ENCODE data around the gene NSFL1C. TPM values are rescaled to one million over a fixed set of nuclear protein-coding genes. Genes with fewer than 3 reads are reported as not detected.

The NSFL1C gene
- total and polyA plus RNA-seq, 2 of the 4 experiments (the other 2 are of a cell fraction): 33.0 to 40.3 TPM

DNA sequence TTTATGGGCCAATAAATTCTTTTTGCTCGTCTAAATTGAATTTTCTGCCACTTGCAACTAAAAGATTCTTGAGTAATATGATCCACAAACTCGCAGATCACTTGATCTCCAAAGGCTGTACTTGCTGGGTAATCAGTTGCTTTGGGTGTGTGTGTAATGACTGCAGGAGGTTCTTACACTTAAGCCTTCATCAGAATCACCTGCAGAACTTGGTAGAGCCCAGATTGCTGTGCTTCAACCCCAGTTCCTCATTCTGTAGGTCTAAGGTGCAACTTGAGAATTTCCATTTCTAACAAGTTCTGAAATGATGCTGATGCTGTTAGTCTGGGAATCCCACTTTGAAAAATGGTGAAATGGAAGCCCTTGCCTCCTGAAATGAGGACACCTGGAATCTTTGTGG is 60.8 kb downstream of the NSFL1C start:
- Histone ChIP-seq H3K79me1 (ENCODE audit: low read depth in 1 of 2, low read length in 2 of 2) (no peaks in the 10 kb centered on the region), H3K23ac (ENCODE audit: low read depth, low read length) (no peak overlapping the region), H3K27ac (ENCODE audit: insufficient read depth, low read length) (no peak overlapping the region), H4K8ac (ENCODE audit: low read depth in 2 of 2, low read length in 2 of 2) (no peak overlapping the region), H3K9me1 (ENCODE audit: insufficient read depth, low read length) (peaks cover 5% of the 10 kb centered on the region; the same call in 1 of the 2 replicates), H4K5ac (ENCODE audit: low read depth, low read length) (no peak overlapping the region), H3K14ac (replicated peaks; ENCODE audit: low read depth, low read length) (no peak overlapping the region), H4K20me1 (ENCODE audit: insufficient read depth, low read length) (no peaks in the 10 kb centered on the region), H3K9me3 (ENCODE audit: control insufficient read depth, insufficient read depth, low read length) (no peaks in the 10 kb centered on the region; the same call in 1 of the 2 replicates), H2BK120ac (ENCODE audit: low read depth, low read length) (no peak overlapping the region), H4K91ac (ENCODE audit: insufficient read depth, low read depth, low read length) (no peak overlapping the region), H3K4me1 (ENCODE audit: control insufficient read depth, insufficient read depth, low read length) (no peaks in the 10 kb centered on the region), H3K4me3 (ENCODE audit: insufficient read depth, low read depth, low read length) (no peak overlapping the region), H2BK20ac (ENCODE audit: low read depth, low read length) (no peak overlapping the region), H2AK9ac (replicated peaks; ENCODE audit: low read depth, low read length, poor library complexity) (no peak overlapping the region), H3K36me3 (ENCODE audit: control insufficient read depth, insufficient read depth, low read length) (no peaks in the 10 kb centered on the region), H3K27me3 (ENCODE audit: control insufficient read depth, insufficient read depth, low read length) (no peaks in the 10 kb centered on the region; the same call in 1 of the 2 replicates), H2AK5ac (ENCODE audit: low read depth, low read length) (no peak overlapping the region), H3K9ac (ENCODE audit: low read depth, low read length) (no peak overlapping the region), H2BK15ac (ENCODE audit: low read depth, low read length) (no peak overlapping the region; the same call in 2 of the 3 replicates), H3K56ac (ENCODE audit: extremely low read depth, insufficient read depth, low read length) (no peak overlapping the region), H2AFZ (replicated peaks; ENCODE audit: low read length, poor library complexity) (no peak overlapping the region), H3K4ac (ENCODE audit: low read depth, low read length) (no peak overlapping the region), H3K18ac (ENCODE audit: low read depth, low read length) (no peak overlapping the region), H3K4me2 (ENCODE audit: low read depth, low read length) (no peak overlapping the region), H2BK5ac (ENCODE audit: low read depth, low read length, poor library complexity, severe bottlenecking) (no peak overlapping the region)
- in situ Hi-C loops (cut with MboI; ENCODE audit: low sequenced_read_pairs): no loop called here
- ATAC-seq (ENCODE audit: low read depth): no peak
- CTCF ChIA-PET: no interaction called here
- no peak for TF ChIP-seq RFX5 (IDR thresholded peaks at IDR 0.05; ENCODE audit: low read depth, low read length)
- TF ChIP-seq SMC3 (IDR thresholded peaks at IDR 0.05; ENCODE audit: low read depth, low read length): no peak
- TF ChIP-seq RAD21 (IDR thresholded peaks at IDR 0.05; ENCODE audit: low read length): no peak
- no peak for TF ChIP-seq MAZ (IDR thresholded peaks at IDR 0.05; ENCODE audit: borderline replicate concordance, low read depth, low read length)
- TF ChIP-seq MAFK (IDR thresholded peaks at IDR 0.05; ENCODE audit: low read depth, low read length): no peak
- no peak for TF ChIP-seq FOS (IDR thresholded peaks at IDR 0.05; ENCODE audit: low read depth, low read length)
- TF ChIP-seq, protein P1, sequence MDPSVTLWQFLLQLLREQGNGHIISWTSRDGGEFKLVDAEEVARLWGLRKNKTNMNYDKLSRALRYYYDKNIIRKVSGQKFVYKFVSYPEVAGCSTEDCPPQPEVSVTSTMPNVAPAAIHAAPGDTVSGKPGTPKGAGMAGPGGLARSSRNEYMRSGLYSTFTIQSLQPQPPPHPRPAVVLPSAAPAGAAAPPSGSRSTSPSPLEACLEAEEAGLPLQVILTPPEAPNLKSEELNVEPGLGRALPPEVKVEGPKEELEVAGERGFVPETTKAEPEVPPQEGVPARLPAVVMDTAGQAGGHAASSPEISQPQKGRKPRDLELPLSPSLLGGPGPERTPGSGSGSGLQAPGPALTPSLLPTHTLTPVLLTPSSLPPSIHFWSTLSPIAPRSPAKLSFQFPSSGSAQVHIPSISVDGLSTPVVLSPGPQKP (IDR thresholded peaks at IDR 0.05; ENCODE audit: borderline replicate concordance, low read depth, low read length): no peak
- no peak for TF ChIP-seq NFE2L2 (IDR thresholded peaks at IDR 0.05; ENCODE audit: low read depth, low read length)
- TF ChIP-seq, protein P2, sequence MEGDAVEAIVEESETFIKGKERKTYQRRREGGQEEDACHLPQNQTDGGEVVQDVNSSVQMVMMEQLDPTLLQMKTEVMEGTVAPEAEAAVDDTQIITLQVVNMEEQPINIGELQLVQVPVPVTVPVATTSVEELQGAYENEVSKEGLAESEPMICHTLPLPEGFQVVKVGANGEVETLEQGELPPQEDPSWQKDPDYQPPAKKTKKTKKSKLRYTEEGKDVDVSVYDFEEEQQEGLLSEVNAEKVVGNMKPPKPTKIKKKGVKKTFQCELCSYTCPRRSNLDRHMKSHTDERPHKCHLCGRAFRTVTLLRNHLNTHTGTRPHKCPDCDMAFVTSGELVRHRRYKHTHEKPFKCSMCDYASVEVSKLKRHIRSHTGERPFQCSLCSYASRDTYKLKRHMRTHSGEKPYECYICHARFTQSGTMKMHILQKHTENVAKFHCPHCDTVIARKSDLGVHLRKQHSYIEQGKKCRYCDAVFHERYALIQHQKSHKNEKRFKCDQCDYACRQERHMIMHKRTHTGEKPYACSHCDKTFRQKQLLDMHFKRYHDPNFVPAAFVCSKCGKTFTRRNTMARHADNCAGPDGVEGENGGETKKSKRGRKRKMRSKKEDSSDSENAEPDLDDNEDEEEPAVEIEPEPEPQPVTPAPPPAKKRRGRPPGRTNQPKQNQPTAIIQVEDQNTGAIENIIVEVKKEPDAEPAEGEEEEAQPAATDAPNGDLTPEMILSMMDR (conservative IDR thresholded peaks at IDR 0.05; ENCODE audit: low read depth, low read length): no peak
- TF ChIP-seq RCOR1 (IDR thresholded peaks at IDR 0.05; ENCODE audit: insufficient replicate concordance, low read length): no peak
- TF ChIP-seq POLR2A (IDR thresholded peaks at IDR 0.05; ENCODE audit: low read depth, low read length): no peak
- TF ChIP-seq CEBPB (IDR thresholded peaks at IDR 0.05; ENCODE audit: low read depth, low read length): no peak
- no CpG with 5 or more reads among the region's 2 CpGs for WGBS, 2 experiments (ENCODE audit: extremely low coverage in 2 of 2, insufficient read length in 1 of 2)
- intact Hi-C loops (cut with micrococcal nuclease): no loop called here
- POLR2A ChIA-PET (ENCODE audit: unreplicated experiment): no interaction called here
- BruUV-seq (replicated peaks): no TSS peak
- dilution Hi-C loops (cut with HindIII; ENCODE audit: low sequenced_read_pairs, unreplicated experiment): no loop called here
- no peak for DNase-seq
